GM12874 (cell line): ENCODE results near the gene NUS1.

Experiments used
- TF ChIP-seq, protein P1 (sequence below): IDR thresholded peaks from 2 replicates; pipeline ENCODE4 v1.5.1; 2011; ENCODE audit warnings: low read depth, mild to moderate bottlenecking, control low read depth, low read length, moderate library complexity; ENCODE audit not compliant: insufficient read depth

NUS1 gene

DNA sequence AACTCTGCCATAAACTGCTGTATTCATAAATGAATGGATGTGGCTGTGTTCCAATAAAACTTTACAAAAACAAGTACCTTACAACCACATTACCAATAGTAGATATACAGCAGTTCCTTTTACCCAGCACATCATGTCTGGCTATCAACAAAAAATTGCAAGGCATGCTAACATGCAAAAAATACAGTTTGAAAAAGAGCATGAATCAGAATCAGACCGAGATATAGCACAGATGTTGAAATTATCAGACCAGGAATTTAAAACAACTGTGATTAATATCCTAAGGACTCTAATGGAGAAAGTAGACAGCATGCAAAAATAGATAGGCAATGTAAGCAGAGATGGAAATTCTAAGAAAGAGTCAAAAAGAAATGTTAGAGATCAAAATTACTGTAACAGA is 8.4 kb upstream of the NUS1 start:
- TF ChIP-seq, protein P1, sequence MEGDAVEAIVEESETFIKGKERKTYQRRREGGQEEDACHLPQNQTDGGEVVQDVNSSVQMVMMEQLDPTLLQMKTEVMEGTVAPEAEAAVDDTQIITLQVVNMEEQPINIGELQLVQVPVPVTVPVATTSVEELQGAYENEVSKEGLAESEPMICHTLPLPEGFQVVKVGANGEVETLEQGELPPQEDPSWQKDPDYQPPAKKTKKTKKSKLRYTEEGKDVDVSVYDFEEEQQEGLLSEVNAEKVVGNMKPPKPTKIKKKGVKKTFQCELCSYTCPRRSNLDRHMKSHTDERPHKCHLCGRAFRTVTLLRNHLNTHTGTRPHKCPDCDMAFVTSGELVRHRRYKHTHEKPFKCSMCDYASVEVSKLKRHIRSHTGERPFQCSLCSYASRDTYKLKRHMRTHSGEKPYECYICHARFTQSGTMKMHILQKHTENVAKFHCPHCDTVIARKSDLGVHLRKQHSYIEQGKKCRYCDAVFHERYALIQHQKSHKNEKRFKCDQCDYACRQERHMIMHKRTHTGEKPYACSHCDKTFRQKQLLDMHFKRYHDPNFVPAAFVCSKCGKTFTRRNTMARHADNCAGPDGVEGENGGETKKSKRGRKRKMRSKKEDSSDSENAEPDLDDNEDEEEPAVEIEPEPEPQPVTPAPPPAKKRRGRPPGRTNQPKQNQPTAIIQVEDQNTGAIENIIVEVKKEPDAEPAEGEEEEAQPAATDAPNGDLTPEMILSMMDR = no peak

DNA sequence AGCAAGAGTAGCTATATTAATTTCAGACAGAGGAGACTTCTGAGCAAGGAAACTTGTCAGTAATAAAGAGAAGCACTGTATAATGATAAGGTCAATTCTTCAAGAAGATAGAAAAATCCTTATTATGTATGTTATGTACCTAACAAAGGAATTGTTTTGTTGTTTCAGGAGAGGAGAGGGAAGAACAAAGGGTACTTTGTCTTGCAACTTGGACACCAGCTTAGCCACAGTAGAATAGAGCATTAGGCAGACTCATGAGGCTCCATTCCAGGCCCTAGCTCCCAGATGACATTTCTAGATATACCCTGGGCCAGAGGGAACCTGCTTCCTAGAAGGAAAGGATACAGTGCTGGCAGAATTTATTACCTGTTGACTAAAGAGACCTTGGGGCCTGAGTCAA is 6.5 kb upstream of the NUS1 start:
- TF ChIP-seq, protein P1 = no peak

DNA sequence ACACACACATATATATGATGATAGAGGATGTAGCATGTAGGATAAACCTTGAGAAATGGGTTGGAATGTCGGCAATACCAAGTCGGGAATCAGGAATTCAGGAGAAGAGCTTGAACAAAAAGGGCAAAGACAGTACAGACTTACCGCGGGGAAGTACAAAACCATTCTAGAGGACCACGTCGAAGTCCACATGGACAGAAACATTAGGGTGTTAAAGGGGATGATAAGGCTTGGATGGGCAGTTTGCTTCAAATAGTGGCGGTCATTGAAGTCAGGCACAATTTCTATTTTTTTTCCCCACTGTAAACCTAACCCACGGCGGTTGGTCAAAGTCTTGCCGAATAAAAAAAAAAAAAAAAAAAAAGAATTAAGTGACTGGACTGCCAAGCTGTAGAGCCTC is 766 bp upstream of the NUS1 start:
- TF ChIP-seq, protein P1 = no peak

DNA sequence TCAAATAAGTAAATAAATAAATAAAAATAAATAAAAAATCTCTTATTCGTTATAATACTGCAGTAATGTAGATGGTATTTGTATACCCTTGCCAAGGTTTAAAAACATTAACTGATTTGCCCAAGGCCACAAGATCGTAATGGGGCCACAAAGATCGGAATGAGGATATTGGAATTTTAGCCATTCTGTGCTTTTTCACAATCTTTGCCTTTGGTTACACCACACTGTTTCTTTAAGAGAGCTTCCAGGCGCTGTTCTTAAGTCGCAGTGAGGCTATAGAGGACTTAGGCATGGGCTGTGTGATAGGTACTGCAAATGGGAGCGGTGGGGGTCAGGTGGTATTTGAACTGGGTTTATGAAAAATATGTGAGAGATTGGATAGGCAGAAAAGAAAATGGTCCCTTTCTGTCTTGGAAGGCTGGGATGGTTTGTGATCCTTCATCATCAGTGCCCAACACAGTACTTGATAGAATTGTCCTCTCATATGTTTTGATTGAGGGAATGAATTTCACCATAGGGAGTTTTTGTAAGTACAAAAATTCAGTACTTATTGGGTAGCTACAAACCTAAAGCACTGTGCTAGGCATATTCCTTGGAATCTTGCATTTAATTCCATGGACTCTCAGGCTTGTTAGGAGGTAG is 1.4 kb downstream of the NUS1 start:
- TF ChIP-seq, protein P1 = no peak

DNA sequence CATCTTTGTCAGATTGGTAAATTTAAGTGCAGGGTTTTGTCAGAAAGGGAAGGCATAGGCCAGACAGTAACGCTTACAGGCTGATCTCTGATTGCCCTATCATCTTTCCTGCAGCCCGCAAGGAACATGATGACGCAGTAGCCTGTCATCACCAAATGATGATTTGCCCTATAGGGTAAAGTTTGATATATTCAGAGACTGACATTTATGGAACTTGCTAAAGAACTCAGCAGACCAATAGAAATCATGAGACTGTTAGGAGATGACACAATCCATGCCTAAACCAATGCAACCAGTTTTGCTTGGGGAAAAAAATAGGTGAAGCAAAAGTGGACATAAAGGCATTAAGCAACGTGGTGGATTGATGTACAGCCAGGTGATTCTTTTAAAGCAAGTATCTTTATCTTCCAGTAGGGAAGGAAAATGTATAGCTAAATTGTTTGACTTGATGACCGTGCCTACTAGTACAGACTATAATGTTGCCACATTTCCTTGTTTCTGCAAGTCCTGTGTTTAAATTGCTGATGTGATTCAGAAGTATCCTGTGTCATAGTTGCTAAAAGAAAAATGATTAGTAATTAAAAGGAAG is 2.4 kb downstream of the NUS1 start:
- TF ChIP-seq, protein P1 = no peak

DNA sequence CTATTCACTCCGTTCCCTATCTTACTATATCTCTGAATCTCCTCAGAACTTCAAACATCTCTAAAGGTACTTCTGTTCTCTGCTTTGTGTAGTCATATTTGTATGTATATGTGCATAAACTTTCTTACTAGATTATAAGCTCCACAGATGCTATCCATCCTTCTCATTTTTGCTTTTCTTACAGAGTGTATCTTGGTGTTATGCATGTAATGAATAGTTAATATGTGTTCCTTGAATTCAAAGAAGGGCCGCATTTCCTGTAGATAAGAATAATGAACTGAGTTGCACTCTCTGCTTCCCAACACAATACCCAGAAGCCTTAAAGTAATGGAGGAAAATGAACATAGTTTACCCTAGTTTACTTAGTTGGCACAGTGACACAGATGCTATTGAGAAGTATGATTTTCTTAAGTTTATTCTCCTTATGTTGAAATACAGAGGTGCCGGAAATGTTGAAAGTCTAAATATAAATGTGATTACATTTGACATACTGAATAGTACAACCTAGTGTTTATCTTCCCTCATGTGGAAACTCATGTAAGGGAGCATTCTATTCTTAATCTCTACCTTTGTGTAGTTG is 6.0 kb downstream of the NUS1 start:
- TF ChIP-seq, protein P1 = no peak

DNA sequence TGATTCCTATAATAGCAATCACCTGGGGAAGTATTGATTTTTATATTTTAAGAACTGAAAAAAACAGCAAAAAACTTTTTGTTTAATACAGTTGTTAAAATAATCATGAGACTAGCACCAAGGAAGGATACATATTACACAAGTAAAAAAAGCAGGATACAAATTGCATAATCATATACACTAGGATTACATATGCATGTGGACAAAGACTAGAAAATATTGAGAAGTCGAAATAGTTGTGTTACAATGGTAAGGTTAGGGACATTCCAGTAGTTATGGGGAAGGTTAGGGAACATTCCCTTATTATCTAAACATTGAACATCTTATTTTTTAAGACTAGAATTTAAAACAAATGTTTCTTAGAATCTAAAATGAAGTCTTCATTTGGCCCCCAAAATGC is 9.5 kb downstream of the NUS1 start:
- TF ChIP-seq, protein P1 = no peak
